Suppressor macrophage (primary cell): ENCODE data around the gene PNMA8A.
A peak's percentile ranks its signal among the peaks of the same experiment; 100 is the strongest.

Experiments used
- DNase-seq, 4 experiments: peaks; one replicate each; pipeline ENCODE4 v3.0.0-alpha.2; 2020 to 2022

The PNMA8A gene

GRCh38 chr19:46426506-46427162, 44.7 kb downstream of the PNMA8A start:
- peak; percentile 28 to 49 (median 46) for DNase-seq

DNA sequence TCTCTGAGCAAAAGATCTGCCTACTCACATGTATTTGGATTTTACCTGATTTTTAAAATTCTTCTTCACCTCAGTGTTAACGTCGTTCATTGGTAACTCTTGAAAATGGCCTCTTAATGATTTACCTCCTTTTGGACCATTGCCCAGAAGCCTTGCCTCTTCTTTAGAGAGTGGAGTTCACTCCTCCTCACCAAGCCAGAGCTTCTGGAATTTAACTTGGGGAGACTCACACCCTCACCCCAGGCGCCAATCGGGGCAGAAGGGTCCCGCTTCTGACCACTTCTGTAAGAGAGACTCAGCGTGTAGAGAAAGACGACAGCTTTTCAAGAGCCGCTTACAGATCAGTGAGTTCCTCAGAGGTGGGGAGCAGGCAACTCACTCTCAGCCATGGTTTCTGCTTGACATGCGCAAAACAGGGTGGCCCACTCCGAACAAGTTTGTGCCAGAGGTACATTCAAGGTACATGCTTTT, 45.3 kb downstream of the PNMA8A start:
- no peak for DNase-seq

GRCh38 chr19:46423188-46423587, 48.2 kb downstream of the PNMA8A start:
- no peak for DNase-seq

DNA sequence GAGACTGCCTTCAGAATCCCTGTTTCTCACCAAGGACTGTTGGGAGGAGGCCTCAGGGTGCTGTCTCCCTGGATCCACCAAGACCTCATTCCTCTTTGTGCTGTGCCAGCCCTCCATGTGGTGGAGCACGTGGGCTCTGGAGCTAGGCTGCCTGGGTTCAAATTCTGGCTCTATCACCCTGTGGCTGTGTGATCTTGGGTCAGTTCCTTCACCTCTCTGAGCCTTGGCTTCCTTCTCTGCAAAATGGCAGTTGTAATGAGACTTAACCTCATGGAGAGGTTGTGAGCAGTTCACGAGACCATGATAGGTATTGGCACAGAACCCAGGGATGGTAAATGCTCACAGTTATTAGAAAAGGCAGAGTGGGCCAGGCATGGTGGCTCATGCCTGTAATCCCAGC, 49.0 kb downstream of the PNMA8A start:
- DNase-seq: no peak

DNA sequence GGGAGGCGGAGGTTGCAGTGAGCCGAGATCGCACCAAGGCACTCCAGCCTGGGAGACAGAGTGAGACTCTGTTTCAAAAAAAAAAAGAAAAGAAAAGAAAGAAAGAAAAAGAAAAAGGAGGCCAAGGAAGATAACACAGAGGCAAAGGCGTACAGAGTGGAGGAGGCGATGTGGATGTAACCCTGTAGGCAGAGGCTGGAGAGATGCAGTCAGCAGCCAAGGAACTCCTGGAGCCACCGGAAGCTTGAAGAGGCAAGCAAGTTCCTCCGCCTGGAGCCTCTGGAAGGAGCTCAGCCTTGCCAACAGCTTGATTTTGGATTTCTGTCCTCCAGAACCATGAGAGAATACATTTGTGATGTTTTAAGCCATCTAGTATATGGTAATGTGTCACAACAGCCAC, 51.3 kb downstream of the PNMA8A start:
- DNase-seq: no peak
